ENCODE measurements around the gene CAMTA1. TPM values are rescaled to one million over a fixed set of nuclear protein-coding genes. Genes with fewer than 3 reads are reported as not detected.

Gene CAMTA1
- total RNA-seq, 1 experiment from 2014 or later: 82.2 TPM

DNA sequence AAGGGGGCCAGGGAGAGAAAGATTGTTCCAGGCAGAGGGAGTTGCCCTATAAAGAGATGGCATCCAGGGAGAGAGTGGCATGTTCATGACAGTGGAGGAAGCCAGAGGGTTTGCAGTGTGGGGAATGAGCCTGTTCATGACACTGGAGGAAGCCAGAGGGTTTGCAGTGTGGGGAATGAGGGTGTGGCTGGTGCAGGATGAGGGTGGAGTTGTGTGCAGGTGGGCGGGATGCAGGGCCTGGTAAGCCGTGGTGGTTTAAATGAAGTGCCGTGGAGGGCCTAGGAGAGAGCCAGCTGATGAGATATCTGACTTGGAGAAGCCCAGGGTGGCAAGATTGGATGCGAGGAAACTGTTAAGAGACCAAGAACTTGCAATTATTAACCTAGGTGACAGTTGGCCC lies 131.8 kb downstream of the CAMTA1 start:
- intact Hi-C loops (cut with micrococcal nuclease; ENCODE audit: unreplicated experiment) (no loop called here), in situ Hi-C loops (cut with HindIII; ENCODE audit: low pct_unique_long_range_greater_than_20kb, low sequenced_read_pairs) (no loop called here)
- no peak overlapping the region for H3K27ac ChIP-seq (ENCODE audit: low read length)
- ATAC-seq: no peak; the same call in 1 of the 2 replicates
- no peaks in the 10 kb centered on the region for H3K4me1 ChIP-seq (ENCODE audit: control insufficient read depth, insufficient read depth, low read length)
- no peak for DNase-seq (ENCODE audit: low read depth, low spot score)
- H3K4me3 ChIP-seq (ENCODE audit: low read depth in 2 of 2, low read length in 2 of 2): no peak overlapping the region
- H3K36me3 ChIP-seq (ENCODE audit: control insufficient read depth, insufficient read depth, low read length): no peaks in the 10 kb centered on the region
- no TSS peak for BruUV-seq (replicated peaks)
- no peaks in the 10 kb centered on the region for H3K9me3 ChIP-seq (ENCODE audit: control insufficient read depth, insufficient read depth, low read depth, low read length)
- POLR2A ChIA-PET: no interaction called here
- no peaks in the 10 kb centered on the region for H3K27me3 ChIP-seq (ENCODE audit: control insufficient read depth, insufficient read depth, low read length)
- CTCF ChIA-PET: no interaction called here
- TF ChIP-seq, protein P1, sequence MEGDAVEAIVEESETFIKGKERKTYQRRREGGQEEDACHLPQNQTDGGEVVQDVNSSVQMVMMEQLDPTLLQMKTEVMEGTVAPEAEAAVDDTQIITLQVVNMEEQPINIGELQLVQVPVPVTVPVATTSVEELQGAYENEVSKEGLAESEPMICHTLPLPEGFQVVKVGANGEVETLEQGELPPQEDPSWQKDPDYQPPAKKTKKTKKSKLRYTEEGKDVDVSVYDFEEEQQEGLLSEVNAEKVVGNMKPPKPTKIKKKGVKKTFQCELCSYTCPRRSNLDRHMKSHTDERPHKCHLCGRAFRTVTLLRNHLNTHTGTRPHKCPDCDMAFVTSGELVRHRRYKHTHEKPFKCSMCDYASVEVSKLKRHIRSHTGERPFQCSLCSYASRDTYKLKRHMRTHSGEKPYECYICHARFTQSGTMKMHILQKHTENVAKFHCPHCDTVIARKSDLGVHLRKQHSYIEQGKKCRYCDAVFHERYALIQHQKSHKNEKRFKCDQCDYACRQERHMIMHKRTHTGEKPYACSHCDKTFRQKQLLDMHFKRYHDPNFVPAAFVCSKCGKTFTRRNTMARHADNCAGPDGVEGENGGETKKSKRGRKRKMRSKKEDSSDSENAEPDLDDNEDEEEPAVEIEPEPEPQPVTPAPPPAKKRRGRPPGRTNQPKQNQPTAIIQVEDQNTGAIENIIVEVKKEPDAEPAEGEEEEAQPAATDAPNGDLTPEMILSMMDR (IDR thresholded peaks at IDR 0.05): no peak
- TF ChIP-seq SIN3A (IDR thresholded peaks at IDR 0.05; ENCODE audit: borderline replicate concordance, insufficient read depth, low read depth, low read length) (no peak), TCF7L2 (IDR thresholded peaks at IDR 0.05; ENCODE audit: low read depth, low read length) (no peak), POLR2AphosphoS5 (IDR thresholded peaks at IDR 0.05; ENCODE audit: low read depth, low read length) (no peak)
- TF ChIP-seq, protein P2, sequence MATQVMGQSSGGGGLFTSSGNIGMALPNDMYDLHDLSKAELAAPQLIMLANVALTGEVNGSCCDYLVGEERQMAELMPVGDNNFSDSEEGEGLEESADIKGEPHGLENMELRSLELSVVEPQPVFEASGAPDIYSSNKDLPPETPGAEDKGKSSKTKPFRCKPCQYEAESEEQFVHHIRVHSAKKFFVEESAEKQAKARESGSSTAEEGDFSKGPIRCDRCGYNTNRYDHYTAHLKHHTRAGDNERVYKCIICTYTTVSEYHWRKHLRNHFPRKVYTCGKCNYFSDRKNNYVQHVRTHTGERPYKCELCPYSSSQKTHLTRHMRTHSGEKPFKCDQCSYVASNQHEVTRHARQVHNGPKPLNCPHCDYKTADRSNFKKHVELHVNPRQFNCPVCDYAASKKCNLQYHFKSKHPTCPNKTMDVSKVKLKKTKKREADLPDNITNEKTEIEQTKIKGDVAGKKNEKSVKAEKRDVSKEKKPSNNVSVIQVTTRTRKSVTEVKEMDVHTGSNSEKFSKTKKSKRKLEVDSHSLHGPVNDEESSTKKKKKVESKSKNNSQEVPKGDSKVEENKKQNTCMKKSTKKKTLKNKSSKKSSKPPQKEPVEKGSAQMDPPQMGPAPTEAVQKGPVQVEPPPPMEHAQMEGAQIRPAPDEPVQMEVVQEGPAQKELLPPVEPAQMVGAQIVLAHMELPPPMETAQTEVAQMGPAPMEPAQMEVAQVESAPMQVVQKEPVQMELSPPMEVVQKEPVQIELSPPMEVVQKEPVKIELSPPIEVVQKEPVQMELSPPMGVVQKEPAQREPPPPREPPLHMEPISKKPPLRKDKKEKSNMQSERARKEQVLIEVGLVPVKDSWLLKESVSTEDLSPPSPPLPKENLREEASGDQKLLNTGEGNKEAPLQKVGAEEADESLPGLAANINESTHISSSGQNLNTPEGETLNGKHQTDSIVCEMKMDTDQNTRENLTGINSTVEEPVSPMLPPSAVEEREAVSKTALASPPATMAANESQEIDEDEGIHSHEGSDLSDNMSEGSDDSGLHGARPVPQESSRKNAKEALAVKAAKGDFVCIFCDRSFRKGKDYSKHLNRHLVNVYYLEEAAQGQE (IDR thresholded peaks at IDR 0.05; ENCODE audit: insufficient read depth in 1 of 2, low read depth in 2 of 2, low read length in 1 of 2): no peak

DNA sequence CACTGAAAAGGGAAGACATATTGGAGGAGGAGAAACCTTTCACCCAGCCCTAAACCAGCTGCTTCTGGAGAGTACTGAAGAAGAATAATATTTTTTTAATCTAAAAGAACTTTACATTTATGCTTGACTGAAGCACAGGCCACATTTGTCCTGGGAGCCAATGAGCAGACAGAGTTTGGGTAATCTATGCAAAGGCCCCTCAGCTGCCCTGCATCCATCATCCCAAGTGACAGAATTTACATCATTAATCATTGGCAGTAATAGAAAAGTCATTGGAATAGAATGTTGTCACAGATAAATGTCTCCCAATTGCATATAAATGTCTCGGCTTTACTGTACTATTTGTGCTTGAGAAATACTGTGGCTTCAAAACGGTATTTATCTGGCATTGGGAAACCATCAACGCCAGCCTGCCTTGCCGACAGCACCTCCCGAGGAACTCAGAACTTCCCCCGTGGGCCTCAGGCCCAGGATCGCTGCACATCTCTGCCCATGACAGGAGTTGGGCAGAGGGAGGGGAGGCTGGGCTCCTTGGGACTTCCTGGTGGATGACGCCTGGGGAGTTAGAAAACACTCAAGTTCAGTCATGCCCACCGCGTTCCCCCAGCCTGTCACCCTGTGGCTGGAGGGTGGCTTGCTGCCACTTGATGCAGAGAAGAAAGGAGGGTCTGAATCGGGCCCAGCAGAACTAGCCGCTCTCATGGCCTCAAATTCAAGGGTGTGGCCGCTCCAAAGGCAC lies 133.1 kb downstream of the CAMTA1 start:
- ChIA-PET CTCF (no interaction called here), POLR2A (no interaction called here)
- intact Hi-C loops (cut with micrococcal nuclease; ENCODE audit: unreplicated experiment): no loop called here

More for the DNA sequence above, 133.1 kb downstream of the CAMTA1 start:
- H3K27ac ChIP-seq (ENCODE audit: low read length): no peak overlapping the region
- DNase-seq (ENCODE audit: low read depth, low spot score): no peak
- no TSS peak for BruUV-seq (replicated peaks)
- TF ChIP-seq, protein P1 (IDR thresholded peaks at IDR 0.05): no peak
- TF ChIP-seq TCF7L2 (IDR thresholded peaks at IDR 0.05; ENCODE audit: low read depth, low read length) (no peak), SIN3A (IDR thresholded peaks at IDR 0.05; ENCODE audit: borderline replicate concordance, insufficient read depth, low read depth, low read length) (no peak), POLR2AphosphoS5 (IDR thresholded peaks at IDR 0.05; ENCODE audit: low read depth, low read length) (no peak)
- TF ChIP-seq, protein P2 (IDR thresholded peaks at IDR 0.05; ENCODE audit: insufficient read depth in 1 of 2, low read depth in 2 of 2, low read length in 1 of 2): no peak
- no peaks in the 10 kb centered on the region for H3K27me3 ChIP-seq (ENCODE audit: control insufficient read depth, insufficient read depth, low read length)
- no peaks in the 10 kb centered on the region for H3K9me3 ChIP-seq (ENCODE audit: control insufficient read depth, insufficient read depth, low read depth, low read length)
- no peak overlapping the region for H3K4me3 ChIP-seq (ENCODE audit: low read depth in 2 of 2, low read length in 2 of 2)
- no peak for ATAC-seq
- no peaks in the 10 kb centered on the region for H3K4me1 ChIP-seq (ENCODE audit: control insufficient read depth, insufficient read depth, low read length)
- H3K36me3 ChIP-seq (ENCODE audit: control insufficient read depth, insufficient read depth, low read length): no peaks in the 10 kb centered on the region
- in situ Hi-C loops (cut with HindIII; ENCODE audit: low pct_unique_long_range_greater_than_20kb, low sequenced_read_pairs): no loop called here
